Liver (tissue), 9 donors: ENCODE measurements around the gene MSMB. TPM values are rescaled to one million over a fixed set of nuclear protein-coding genes. Genes with fewer than 3 reads are reported as not detected.
A peak's percentile ranks its signal among the peaks of the same experiment; 100 is the strongest.

Experiments
- DNase-seq: peaks from one replicate; pipeline ENCODE4 v3.0.0-alpha.2; 2017; ENCODE audit warnings: low spot score
- H3K27ac ChIP-seq, 2 donors: one replicate each; pipeline ENCODE4 v1.7.0; 2013; ENCODE audit warnings: inconsistent platforms in 2 of 2, low read length in 2 of 2, control low read depth in 1 of 2, low read depth in 1 of 2, mild to moderate bottlenecking in 1 of 2
- H3K27me3 ChIP-seq, 4 donors: one replicate each; pipeline versions ENCODE4 v1.6.1 to v1.7.0; 2013; ENCODE audit warnings: low read length in 3 of 4, inconsistent platforms in 1 of 4, mild to moderate bottlenecking in 1 of 4, moderate library complexity in 1 of 4; ENCODE audit not compliant: control insufficient read depth in 4 of 4, insufficient read depth in 4 of 4
- H3K36me3 ChIP-seq, 4 donors: one replicate each; pipeline versions ENCODE4 v1.6.1 to v1.7.0; 2013; ENCODE audit warnings: low read length in 3 of 4, mild to moderate bottlenecking in 3 of 4, low read depth in 1 of 4, moderate library complexity in 1 of 4; ENCODE audit not compliant: control insufficient read depth in 4 of 4, insufficient read depth in 3 of 4
- H3K4me1 ChIP-seq, 4 donors: one replicate each; pipeline versions ENCODE4 v1.6.1 to v1.7.0; 2013; ENCODE audit warnings: low read length in 3 of 4, mild to moderate bottlenecking in 3 of 4, moderate library complexity in 1 of 4; ENCODE audit not compliant: control insufficient read depth in 4 of 4, insufficient read depth in 4 of 4
- H3K4me3 ChIP-seq, 3 donors: one replicate each; pipeline versions ENCODE4 v1.6.1 to v1.7.0; 2013; ENCODE audit warnings: low read length in 3 of 3, control low read depth in 1 of 3, low read depth in 1 of 3, mild to moderate bottlenecking in 1 of 3
- H3K9ac ChIP-seq, 2 donors: one replicate each; pipeline ENCODE4 v1.7.0; 2013; ENCODE audit warnings: low read length in 2 of 2, mild to moderate bottlenecking in 2 of 2, moderate library complexity in 2 of 2, control low read depth in 1 of 2, low read depth in 1 of 2
- H3K9me3 ChIP-seq, 4 donors: one replicate each; pipeline versions ENCODE4 v1.6.1 to v1.7.0; 2013; ENCODE audit warnings: low read length in 3 of 4; ENCODE audit not compliant: control insufficient read depth in 4 of 4
- EGR1 ChIP-seq, 2 donors: IDR thresholded peaks; 2 replicates each; pipeline ENCODE4 v1.6.1; 2016 to 2018; ENCODE audit warnings: antibody characterized with exemption in 2 of 2, low read depth in 2 of 2
- FOXA1 ChIP-seq: IDR thresholded peaks from 2 replicates; pipeline ENCODE4 v1.6.1; 2016; ENCODE audit warnings: antibody characterized with exemption
- FOXA2 ChIP-seq: IDR thresholded peaks from 2 replicates; pipeline ENCODE4 v1.6.1; 2016; ENCODE audit warnings: antibody characterized with exemption
- GABPA ChIP-seq, 2 donors: IDR thresholded peaks in 1 of 2; conservative IDR thresholded peaks in 1 of 2; 2 replicates each; pipeline ENCODE4 v1.6.1; 2016; ENCODE audit warnings: antibody characterized with exemption in 2 of 2, mild to moderate bottlenecking in 1 of 2, moderate library complexity in 1 of 2
- HNF4A ChIP-seq, 2 donors: conservative IDR thresholded peaks; 2 replicates each; pipeline ENCODE4 v1.6.1; 2016; ENCODE audit warnings: antibody characterized with exemption in 2 of 2, mild to moderate bottlenecking in 2 of 2
- HNF4G ChIP-seq: IDR thresholded peaks from 2 replicates; pipeline ENCODE4 v1.6.1; 2016; ENCODE audit warnings: antibody characterized with exemption
- JUND ChIP-seq, 2 donors: IDR thresholded peaks; 2 replicates each; pipeline ENCODE4 v1.6.1; 2016; ENCODE audit warnings: antibody characterized with exemption in 2 of 2
- RAD21 ChIP-seq, 2 donors: IDR thresholded peaks; 2 replicates each; pipeline ENCODE4 v1.6.1; 2016; ENCODE audit warnings: antibody characterized with exemption in 2 of 2, mild to moderate bottlenecking in 2 of 2
- RXRA ChIP-seq, 2 donors: IDR thresholded peaks; 2 replicates each; pipeline ENCODE4 v1.6.1; 2017 to 2018; ENCODE audit warnings: antibody characterized with exemption in 2 of 2, mild to moderate bottlenecking in 1 of 2
- SP1 ChIP-seq: IDR thresholded peaks from 2 replicates; pipeline ENCODE4 v1.6.1; 2018; ENCODE audit warnings: antibody characterized with exemption, mild to moderate bottlenecking
- TAF1 ChIP-seq: conservative IDR thresholded peaks from 2 replicates; pipeline ENCODE4 v1.6.1; 2016; ENCODE audit warnings: antibody characterized with exemption, mild to moderate bottlenecking
- YY1 ChIP-seq: IDR thresholded peaks from 2 replicates; pipeline ENCODE4 v1.6.1; 2016; ENCODE audit warnings: antibody characterized with exemption, mild to moderate bottlenecking
- WGBS: extraction: QIAGEN DNeasy Blood & Tissue Kit; methylation state at CpG from one replicate; pipeline ENCODE4 v1.1.7; 2013; 5-methylcytosine and 5-hydroxymethylcytosine counted together
- polyA plus RNA-seq, 2 donors: library from polyadenylated mRNA; stranded (reverse) in 1 of 2; unstranded in 1 of 2; fragments of 200-250 nt in 1 of 2; fragments of >200 nt in 1 of 2; fragmentation: Nextera tagmentation in 1 of 2; extraction: Ambion mirVana in 1 of 2; gene quantifications; one replicate each; pipeline versions ENCODE4 v1.2.1 to v1.2.3, GENCODE V29; 2013 to 2015
- total RNA-seq, 2 donors: library from RNA; depleted of rRNA; stranded (reverse); fragments of >200 nt; gene quantifications; one replicate each; pipeline ENCODE4 v1.2.3, GENCODE V29; 2014
- TF ChIP-seq, protein P1 (sequence below): IDR thresholded peaks from 2 replicates; pipeline ENCODE4 v1.6.1; 2016; ENCODE audit warnings: antibody characterized with exemption
- TF ChIP-seq, protein P2 (sequence below): fragments of 150-350 bp; IDR thresholded peaks from 2 replicates; pipeline ENCODE4 v1.5.1; 2017; ENCODE audit warnings: improper control_type of control experiment, low read depth, low read length; ENCODE audit not compliant: missing input control
- TF ChIP-seq, protein P3 (sequence below): IDR thresholded peaks from 2 replicates; pipeline ENCODE4 v1.6.1; 2016; ENCODE audit warnings: antibody characterized with exemption
- TF ChIP-seq, protein P4 (sequence below): IDR thresholded peaks from 2 replicates; pipeline ENCODE4 v1.6.1; 2016; ENCODE audit warnings: antibody characterized with exemption
- TF ChIP-seq, protein P5 (sequence below): IDR thresholded peaks from 2 replicates; pipeline ENCODE4 v1.6.1; 2016; ENCODE audit warnings: antibody characterized with exemption, mild to moderate bottlenecking
- donor health status: healthy.
- donor health status: healthy.
- donor health status: healthy.
- donor health status: healthy.
- donor health status: healthy.

MSMB gene
- total and polyA plus RNA-seq, 4 donors = not detected

DNA sequence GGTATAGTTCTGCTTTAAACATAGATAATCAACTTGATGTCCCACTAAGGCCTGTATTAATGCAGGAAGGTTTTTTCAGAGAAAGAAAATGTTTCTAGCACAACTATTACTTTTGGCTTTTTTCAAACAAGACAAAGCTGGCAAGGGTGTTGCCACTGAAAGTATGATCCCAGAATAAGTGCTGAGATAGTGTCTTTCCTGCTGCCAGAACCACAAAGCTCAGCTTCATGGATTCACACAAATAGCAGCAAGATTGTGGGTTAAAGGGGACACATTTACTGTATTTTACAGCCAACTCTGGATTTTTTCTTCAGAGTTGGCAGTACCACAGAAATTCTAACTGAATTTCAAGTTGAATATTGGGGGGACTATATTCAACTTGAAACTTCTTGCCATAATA is 20.0 kb downstream of the MSMB start:
- Histone ChIP-seq H3K4me1 (peaks cover 5 to 73% (median 64%) of the 10 kb centered on the region in 4 donors), H3K27ac (peak overlapping the region in 1 of 2 donors; percentile 25)
- TF ChIP-seq, protein P1, sequence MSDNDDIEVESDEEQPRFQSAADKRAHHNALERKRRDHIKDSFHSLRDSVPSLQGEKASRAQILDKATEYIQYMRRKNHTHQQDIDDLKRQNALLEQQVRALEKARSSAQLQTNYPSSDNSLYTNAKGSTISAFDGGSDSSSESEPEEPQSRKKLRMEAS = no peak
- no peak for TF ChIP-seq FOXA1
- no peak for TF ChIP-seq EGR1 (IDR thresholded peaks at IDR 0.05; ENCODE audit: low read depth in 2 of 2)
- TF ChIP-seq, protein P2, sequence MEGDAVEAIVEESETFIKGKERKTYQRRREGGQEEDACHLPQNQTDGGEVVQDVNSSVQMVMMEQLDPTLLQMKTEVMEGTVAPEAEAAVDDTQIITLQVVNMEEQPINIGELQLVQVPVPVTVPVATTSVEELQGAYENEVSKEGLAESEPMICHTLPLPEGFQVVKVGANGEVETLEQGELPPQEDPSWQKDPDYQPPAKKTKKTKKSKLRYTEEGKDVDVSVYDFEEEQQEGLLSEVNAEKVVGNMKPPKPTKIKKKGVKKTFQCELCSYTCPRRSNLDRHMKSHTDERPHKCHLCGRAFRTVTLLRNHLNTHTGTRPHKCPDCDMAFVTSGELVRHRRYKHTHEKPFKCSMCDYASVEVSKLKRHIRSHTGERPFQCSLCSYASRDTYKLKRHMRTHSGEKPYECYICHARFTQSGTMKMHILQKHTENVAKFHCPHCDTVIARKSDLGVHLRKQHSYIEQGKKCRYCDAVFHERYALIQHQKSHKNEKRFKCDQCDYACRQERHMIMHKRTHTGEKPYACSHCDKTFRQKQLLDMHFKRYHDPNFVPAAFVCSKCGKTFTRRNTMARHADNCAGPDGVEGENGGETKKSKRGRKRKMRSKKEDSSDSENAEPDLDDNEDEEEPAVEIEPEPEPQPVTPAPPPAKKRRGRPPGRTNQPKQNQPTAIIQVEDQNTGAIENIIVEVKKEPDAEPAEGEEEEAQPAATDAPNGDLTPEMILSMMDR = no peak

DNA sequence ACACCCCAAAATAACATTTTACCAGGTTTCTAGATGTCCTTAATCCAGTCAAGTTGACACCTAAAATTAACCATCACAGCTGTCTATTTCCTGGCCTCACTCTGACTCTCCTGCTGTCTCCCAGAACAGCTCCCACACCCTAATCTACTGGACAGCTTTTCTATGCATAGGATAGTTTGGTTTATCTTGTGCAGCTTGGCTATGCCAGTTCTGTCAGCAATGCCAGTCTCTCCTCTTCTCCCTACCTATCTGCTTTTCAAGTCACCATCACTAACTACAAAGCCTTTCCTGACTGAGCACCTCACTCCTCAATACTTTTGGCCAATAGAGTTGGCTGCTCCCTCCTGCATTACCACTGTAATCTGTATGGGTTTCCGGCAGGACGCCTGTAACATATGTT is 20.7 kb downstream of the MSMB start:
- peak overlapping the region in 1 of 2 donors; percentile 47 for H3K27ac ChIP-seq
- no peak for DNase-seq
- no peaks in the 10 kb centered on the region for H3K9me3 ChIP-seq
- TF ChIP-seq, protein P3, sequence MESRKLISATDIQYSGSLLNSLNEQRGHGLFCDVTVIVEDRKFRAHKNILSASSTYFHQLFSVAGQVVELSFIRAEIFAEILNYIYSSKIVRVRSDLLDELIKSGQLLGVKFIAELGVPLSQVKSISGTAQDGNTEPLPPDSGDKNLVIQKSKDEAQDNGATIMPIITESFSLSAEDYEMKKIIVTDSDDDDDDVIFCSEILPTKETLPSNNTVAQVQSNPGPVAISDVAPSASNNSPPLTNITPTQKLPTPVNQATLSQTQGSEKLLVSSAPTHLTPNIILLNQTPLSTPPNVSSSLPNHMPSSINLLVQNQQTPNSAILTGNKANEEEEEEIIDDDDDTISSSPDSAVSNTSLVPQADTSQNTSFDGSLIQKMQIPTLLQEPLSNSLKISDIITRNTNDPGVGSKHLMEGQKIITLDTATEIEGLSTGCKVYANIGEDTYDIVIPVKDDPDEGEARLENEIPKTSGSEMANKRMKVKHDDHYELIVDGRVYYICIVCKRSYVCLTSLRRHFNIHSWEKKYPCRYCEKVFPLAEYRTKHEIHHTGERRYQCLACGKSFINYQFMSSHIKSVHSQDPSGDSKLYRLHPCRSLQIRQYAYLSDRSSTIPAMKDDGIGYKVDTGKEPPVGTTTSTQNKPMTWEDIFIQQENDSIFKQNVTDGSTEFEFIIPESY = no peak
- TF ChIP-seq EGR1 (IDR thresholded peaks at IDR 0.05; ENCODE audit: low read depth in 2 of 2) = no peak
- no peak for TF ChIP-seq TAF1
- TF ChIP-seq, protein P1 = no peak
- TF ChIP-seq FOXA2 = no peak
- TF ChIP-seq JUND (IDR thresholded peaks at IDR 0.05) = no peak
- TF ChIP-seq SP1 = no peak
- TF ChIP-seq HNF4G = no peak
- TF ChIP-seq HNF4A (conservative IDR thresholded peaks at IDR 0.05) = no peak
- no peak for TF ChIP-seq GABPA (IDR thresholded peaks at IDR 0.05 in 1 of 2, conservative IDR thresholded peaks at IDR 0.05 in 1 of 2)
- H3K27me3 ChIP-seq = no peaks in the 10 kb centered on the region
- no peaks in the 10 kb centered on the region for H3K36me3 ChIP-seq
- peak overlapping the region in 1 of 2 donors; percentile 1 for H3K9ac ChIP-seq
- 70% methylated on average over 2 of the region's 2 CpGs for WGBS
- H3K4me3 ChIP-seq = no peak overlapping the region
- peaks cover 5 to 75% (median 70%) of the 10 kb centered on the region in 4 donors for H3K4me1 ChIP-seq

More for the DNA sequence above, 20.0 kb downstream of the MSMB start:
- peak overlapping the region in 1 of 2 donors; percentile 69 for H3K9ac ChIP-seq
- H3K36me3 ChIP-seq = no peaks in the 10 kb centered on the region
- H3K27me3 ChIP-seq = no peaks in the 10 kb centered on the region
- H3K4me3 ChIP-seq = no peak overlapping the region
- H3K9me3 ChIP-seq = no peaks in the 10 kb centered on the region
- DNase-seq = no peak

DNA sequence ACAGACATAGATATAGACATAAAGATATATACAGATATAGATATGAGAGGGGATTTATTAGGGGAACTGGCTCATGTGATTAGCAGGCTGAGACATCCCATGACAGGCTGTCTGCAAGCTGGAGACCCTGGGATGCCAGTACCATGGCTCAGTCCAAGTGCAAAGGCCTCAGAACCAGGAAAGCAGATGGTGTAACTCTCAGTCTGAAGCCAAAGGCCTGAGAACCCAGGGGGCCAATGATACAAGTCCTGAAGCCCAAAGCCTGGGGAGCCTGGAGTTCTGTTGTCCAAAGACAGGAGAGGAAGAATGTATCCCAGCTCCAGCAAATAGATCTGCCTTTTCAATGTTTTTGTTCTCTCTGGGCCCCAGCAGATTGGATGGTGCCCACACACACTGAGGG is 21.1 kb downstream of the MSMB start:
- H3K9ac ChIP-seq = peak overlapping the region in 1 of 2 donors; percentile 1
- no peaks in the 10 kb centered on the region for H3K36me3 ChIP-seq
- H3K27me3 ChIP-seq = no peaks in the 10 kb centered on the region
- H3K4me3 ChIP-seq = no peak overlapping the region
- peak overlapping the region in 1 of 2 donors; percentile 47 for H3K27ac ChIP-seq
- no peaks in the 10 kb centered on the region for H3K9me3 ChIP-seq
- no peak for DNase-seq
- H3K4me1 ChIP-seq = peaks cover 5 to 79% (median 75%) of the 10 kb centered on the region in 4 donors
- TF ChIP-seq GABPA (IDR thresholded peaks at IDR 0.05 in 1 of 2, conservative IDR thresholded peaks at IDR 0.05 in 1 of 2) (no peak), YY1 (no peak), RAD21 (IDR thresholded peaks at IDR 0.05) (no peak), FOXA2 (no peak), RXRA (IDR thresholded peaks at IDR 0.05) (no peak), EGR1 (IDR thresholded peaks at IDR 0.05; ENCODE audit: low read depth in 2 of 2) (no peak), FOXA1 (no peak), HNF4A (conservative IDR thresholded peaks at IDR 0.05) (no peak)
- TF ChIP-seq, protein P4, sequence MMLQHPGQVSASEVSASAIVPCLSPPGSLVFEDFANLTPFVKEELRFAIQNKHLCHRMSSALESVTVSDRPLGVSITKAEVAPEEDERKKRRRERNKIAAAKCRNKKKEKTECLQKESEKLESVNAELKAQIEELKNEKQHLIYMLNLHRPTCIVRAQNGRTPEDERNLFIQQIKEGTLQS = no peak
- TF ChIP-seq, protein P1 = no peak
- TF ChIP-seq, protein P5, sequence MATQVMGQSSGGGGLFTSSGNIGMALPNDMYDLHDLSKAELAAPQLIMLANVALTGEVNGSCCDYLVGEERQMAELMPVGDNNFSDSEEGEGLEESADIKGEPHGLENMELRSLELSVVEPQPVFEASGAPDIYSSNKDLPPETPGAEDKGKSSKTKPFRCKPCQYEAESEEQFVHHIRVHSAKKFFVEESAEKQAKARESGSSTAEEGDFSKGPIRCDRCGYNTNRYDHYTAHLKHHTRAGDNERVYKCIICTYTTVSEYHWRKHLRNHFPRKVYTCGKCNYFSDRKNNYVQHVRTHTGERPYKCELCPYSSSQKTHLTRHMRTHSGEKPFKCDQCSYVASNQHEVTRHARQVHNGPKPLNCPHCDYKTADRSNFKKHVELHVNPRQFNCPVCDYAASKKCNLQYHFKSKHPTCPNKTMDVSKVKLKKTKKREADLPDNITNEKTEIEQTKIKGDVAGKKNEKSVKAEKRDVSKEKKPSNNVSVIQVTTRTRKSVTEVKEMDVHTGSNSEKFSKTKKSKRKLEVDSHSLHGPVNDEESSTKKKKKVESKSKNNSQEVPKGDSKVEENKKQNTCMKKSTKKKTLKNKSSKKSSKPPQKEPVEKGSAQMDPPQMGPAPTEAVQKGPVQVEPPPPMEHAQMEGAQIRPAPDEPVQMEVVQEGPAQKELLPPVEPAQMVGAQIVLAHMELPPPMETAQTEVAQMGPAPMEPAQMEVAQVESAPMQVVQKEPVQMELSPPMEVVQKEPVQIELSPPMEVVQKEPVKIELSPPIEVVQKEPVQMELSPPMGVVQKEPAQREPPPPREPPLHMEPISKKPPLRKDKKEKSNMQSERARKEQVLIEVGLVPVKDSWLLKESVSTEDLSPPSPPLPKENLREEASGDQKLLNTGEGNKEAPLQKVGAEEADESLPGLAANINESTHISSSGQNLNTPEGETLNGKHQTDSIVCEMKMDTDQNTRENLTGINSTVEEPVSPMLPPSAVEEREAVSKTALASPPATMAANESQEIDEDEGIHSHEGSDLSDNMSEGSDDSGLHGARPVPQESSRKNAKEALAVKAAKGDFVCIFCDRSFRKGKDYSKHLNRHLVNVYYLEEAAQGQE = no peak
